SK-N-SH (cell line): ENCODE measurements around the gene ATAD3B.
"Not testable (repeated sequence)": the region's sequence is repeated elsewhere in the genome, so short reads cannot be mapped to it uniquely, and the experiment has no call there.

Source experiments
- CTCF ChIP-seq: fragments of 200-600 bp; sonication (generic); IDR thresholded peaks from 2 replicates; pipeline ENCODE4 v1.6.1; 2017; ENCODE audit warnings: antibody characterized with exemption, mild to moderate bottlenecking, moderate library complexity
- EP300 ChIP-seq, 2 experiments: IDR thresholded peaks; 2 replicates each; pipeline versions ENCODE4 v1.4.0 to v1.6.1; 2012; ENCODE audit warnings: borderline replicate concordance in 1 of 2, low read depth in 1 of 2, low read length in 1 of 2
- FOSL2 ChIP-seq: IDR thresholded peaks from 2 replicates; pipeline ENCODE4 v1.4.0; 2012; ENCODE audit warnings: low read depth, mild to moderate bottlenecking, moderate library complexity, borderline replicate concordance
- FOXJ3 ChIP-seq: sonication (generic); formaldehyde crosslinking; IDR thresholded peaks from 2 replicates; pipeline ENCODE4 v1.5.1; 2020; ENCODE audit warnings: mild to moderate bottlenecking, missing genetic modification reagents
- JUND ChIP-seq: IDR thresholded peaks from 2 replicates; pipeline ENCODE4 v1.4.0; 2012
- MAX ChIP-seq: IDR thresholded peaks from 2 replicates; pipeline ENCODE4 v1.4.0; 2012; ENCODE audit warnings: low read depth
- PBX3 ChIP-seq: IDR thresholded peaks from 2 replicates; pipeline ENCODE4; 2012
- POLR2AphosphoS5 ChIP-seq: IDR thresholded peaks from 2 replicates; pipeline ENCODE4 v1.6.1; 2012; ENCODE audit warnings: low read depth, low read length
- REST ChIP-seq: IDR thresholded peaks from 2 replicates; pipeline ENCODE4 v1.6.1; 2012; ENCODE audit warnings: mild to moderate bottlenecking, low read depth, low read length, moderate library complexity
- USF2 ChIP-seq: fragments of 150-350 bp; IDR thresholded peaks from 2 replicates; pipeline ENCODE4 v1.6.1; 2017; ENCODE audit warnings: antibody characterized with exemption, low read length, low read depth, borderline replicate concordance

GRCh38 chr1:1505366-1505798 lies 33.8 kb downstream of the ATAD3B start:
- TF ChIP-seq CTCF: peak; percentile 45
- TF ChIP-seq MAX; JUND; PBX3; REST; FOXJ3 (CRISPR knock-in tag); FOSL2; POLR2AphosphoS5; USF2; EP300 (IDR thresholded peaks at IDR 0.05; ENCODE audit: borderline replicate concordance in 1 of 2, low read depth in 1 of 2, low read length in 1 of 2): not testable (repeated sequence)
